Nephron progenitor cell (in vitro differentiated cells): Measurements from ENCODE around the gene SGCB.
"Not testable (repeated sequence)": the region's sequence is repeated elsewhere in the genome, so short reads cannot be mapped to it uniquely, and the experiment has no call there.

Experiments used
- DNase-seq: peaks from one replicate; pipeline ENCODE4 v3.0.0; 2021
- H3K27ac Mint-ChIP-seq: 2 replicates; pipeline ENCODE4 v1.8.0; 2021; ENCODE audit warnings: mild to moderate bottlenecking, moderate library complexity, mixed read lengths
- H3K27me3 Mint-ChIP-seq: 2 replicates; pipeline ENCODE4 v1.8.0; 2021; ENCODE audit warnings: mild to moderate bottlenecking, low read depth, mixed read lengths; ENCODE audit not compliant: poor library complexity
- H3K36me3 Mint-ChIP-seq: 2 replicates; pipeline ENCODE4 v1.8.0; 2021; ENCODE audit warnings: low read depth, mixed read lengths
- H3K4me1 Mint-ChIP-seq: 2 replicates; pipeline ENCODE4 v1.8.0; 2021; ENCODE audit warnings: mixed read lengths
- H3K4me3 Mint-ChIP-seq: 2 replicates; pipeline ENCODE4 v1.8.0; 2021; ENCODE audit warnings: mild to moderate bottlenecking, moderate library complexity, mixed read lengths
- H3K9me3 Mint-ChIP-seq: 2 replicates; pipeline ENCODE4 v1.8.0; 2021; ENCODE audit warnings: mild to moderate bottlenecking, moderate library complexity, mixed read lengths
- CTCF ChIP-seq: fragments of 200-600 bp; sonication (generic); IDR thresholded peaks from 2 replicates; pipeline ENCODE4 v1.5.0; 2021; ENCODE audit warnings: antibody characterized with exemption

SGCB gene

GRCh38 chr4:52038103-52038912 lies at the start of gene SGCB:
Gene SGCB (minus strand): TSS chr4:52038299. CDS start chr4:52038259, 40 bp downstream.
- peak within 1 kb of the TSS; percentile 94 for H3K4me3 Mint-ChIP-seq
- H3K27me3 Mint-ChIP-seq = peaks cover 28% of the 10 kb centered on the region
- DNase-seq = peak; percentile 85
- H3K36me3 Mint-ChIP-seq = peaks cover 23% of the 10 kb centered on the region
- no peaks in the 10 kb centered on the region for H3K9me3 Mint-ChIP-seq
- peak within 1 kb of the TSS; percentile 78 for H3K27ac Mint-ChIP-seq
- H3K4me1 Mint-ChIP-seq = peaks cover 36% of the 10 kb centered on the region
- no peak for TF ChIP-seq CTCF

GRCh38 chr4:52086425-52086824 lies 48.3 kb upstream of the SGCB start:
- H3K4me3 Mint-ChIP-seq, DNase-seq, H3K4me1 Mint-ChIP-seq, H3K36me3 Mint-ChIP-seq, H3K27ac Mint-ChIP-seq, H3K27me3 Mint-ChIP-seq: not testable (repeated sequence)
- H3K9me3 Mint-ChIP-seq = peaks cover 25% of the 10 kb centered on the region

GRCh38 chr4:52081216-52081615 lies 43.1 kb upstream of the SGCB start:
- peaks cover 26% of the 10 kb centered on the region for H3K27me3 Mint-ChIP-seq
- no peaks in the 10 kb centered on the region for H3K9me3 Mint-ChIP-seq
- H3K4me3 Mint-ChIP-seq = no peak overlapping the region
- H3K4me1 Mint-ChIP-seq = peaks cover under 1% of the 10 kb centered on the region
- no peak overlapping the region for H3K27ac Mint-ChIP-seq
- TF ChIP-seq CTCF = no peak
- no peak for DNase-seq
- H3K36me3 Mint-ChIP-seq = no peaks in the 10 kb centered on the region

GRCh38 chr4:52079659-52080058 lies 41.6 kb upstream of the SGCB start:
- no peak overlapping the region for H3K27ac Mint-ChIP-seq
- peaks cover 40% of the 10 kb centered on the region for H3K27me3 Mint-ChIP-seq
- no peak for TF ChIP-seq CTCF
- H3K4me3 Mint-ChIP-seq = no peak overlapping the region
- H3K4me1 Mint-ChIP-seq = peaks cover 6% of the 10 kb centered on the region
- no peaks in the 10 kb centered on the region for H3K36me3 Mint-ChIP-seq
- H3K9me3 Mint-ChIP-seq = no peaks in the 10 kb centered on the region
- no peak for DNase-seq

GRCh38 chr4:52076731-52077130 lies 38.6 kb upstream of the SGCB start:
- peaks cover 10% of the 10 kb centered on the region for H3K4me1 Mint-ChIP-seq
- H3K4me3 Mint-ChIP-seq = peak overlapping the region; percentile 80
- H3K27ac Mint-ChIP-seq = no peak overlapping the region
- H3K36me3 Mint-ChIP-seq = no peaks in the 10 kb centered on the region
- TF ChIP-seq CTCF = no peak
- peaks cover 50% of the 10 kb centered on the region for H3K27me3 Mint-ChIP-seq
- H3K9me3 Mint-ChIP-seq = no peaks in the 10 kb centered on the region
- DNase-seq = peak; percentile 73

GRCh38 chr4:52071791-52072546 lies 33.9 kb upstream of the SGCB start:
- H3K4me1 Mint-ChIP-seq = peaks cover 13% of the 10 kb centered on the region
- H3K27me3 Mint-ChIP-seq = peaks cover 36% of the 10 kb centered on the region
- DNase-seq = no peak
- peaks cover 5% of the 10 kb centered on the region for H3K9me3 Mint-ChIP-seq
- peak overlapping the region; percentile 31 for H3K27ac Mint-ChIP-seq
- H3K4me3 Mint-ChIP-seq = no peak overlapping the region
- H3K36me3 Mint-ChIP-seq = peaks cover 5% of the 10 kb centered on the region
- no peak for TF ChIP-seq CTCF
